AG09309 (cell line): Measurements from ENCODE around the gene SLC25A23.

Experiments used
- DNase-seq: peaks from one replicate; pipeline ENCODE4 v3.0.0-alpha.2; 2010; ENCODE audit warnings: low read depth
- H3K4me3 ChIP-seq: 2 replicates; pipeline ENCODE4 v1.5.1; 2011; ENCODE audit warnings: mild to moderate bottlenecking, low read depth, low read length, moderate library complexity; ENCODE audit not compliant: control insufficient read depth
- TF ChIP-seq, protein P1 (sequence below): IDR thresholded peaks from 2 replicates; pipeline ENCODE4 v1.5.1; 2011; ENCODE audit warnings: mild to moderate bottlenecking, low read depth, low read length, inconsistent platforms; ENCODE audit not compliant: insufficient read depth, control insufficient read depth; ENCODE audit errors: missing control alignments

Gene SLC25A23

DNA sequence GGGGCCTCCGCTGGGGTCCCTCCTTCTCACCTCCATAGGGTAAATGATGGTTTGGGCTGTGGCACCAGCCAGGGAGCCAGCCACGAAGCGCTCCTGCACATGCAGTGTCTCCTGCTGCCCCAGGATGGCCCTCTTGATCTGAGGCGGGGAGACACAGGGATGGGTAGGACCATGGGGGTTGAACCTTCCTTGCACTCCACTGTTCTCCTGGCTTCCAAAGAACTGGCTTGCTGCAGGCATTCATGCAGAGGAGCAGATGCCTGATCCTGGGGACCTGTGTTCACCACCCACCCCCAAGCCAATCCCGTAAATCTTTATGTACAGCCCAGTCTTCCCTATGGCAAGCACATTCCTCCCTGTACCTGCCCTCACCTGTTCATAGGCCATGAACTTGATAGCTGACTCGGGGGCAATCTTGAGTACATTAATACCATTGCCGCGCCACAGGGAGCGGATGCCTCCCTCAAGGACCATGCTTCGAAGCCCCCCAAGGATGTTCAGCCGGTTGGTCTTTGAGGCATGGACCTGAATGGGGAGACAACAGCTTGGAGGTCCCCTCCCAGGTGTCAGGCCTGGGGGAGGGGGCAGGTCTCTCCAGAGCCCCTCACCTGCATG is 5.5 kb downstream of the SLC25A23 start:
- DNase-seq: no peak
- no peak overlapping the region for H3K4me3 ChIP-seq
- TF ChIP-seq, protein P1, sequence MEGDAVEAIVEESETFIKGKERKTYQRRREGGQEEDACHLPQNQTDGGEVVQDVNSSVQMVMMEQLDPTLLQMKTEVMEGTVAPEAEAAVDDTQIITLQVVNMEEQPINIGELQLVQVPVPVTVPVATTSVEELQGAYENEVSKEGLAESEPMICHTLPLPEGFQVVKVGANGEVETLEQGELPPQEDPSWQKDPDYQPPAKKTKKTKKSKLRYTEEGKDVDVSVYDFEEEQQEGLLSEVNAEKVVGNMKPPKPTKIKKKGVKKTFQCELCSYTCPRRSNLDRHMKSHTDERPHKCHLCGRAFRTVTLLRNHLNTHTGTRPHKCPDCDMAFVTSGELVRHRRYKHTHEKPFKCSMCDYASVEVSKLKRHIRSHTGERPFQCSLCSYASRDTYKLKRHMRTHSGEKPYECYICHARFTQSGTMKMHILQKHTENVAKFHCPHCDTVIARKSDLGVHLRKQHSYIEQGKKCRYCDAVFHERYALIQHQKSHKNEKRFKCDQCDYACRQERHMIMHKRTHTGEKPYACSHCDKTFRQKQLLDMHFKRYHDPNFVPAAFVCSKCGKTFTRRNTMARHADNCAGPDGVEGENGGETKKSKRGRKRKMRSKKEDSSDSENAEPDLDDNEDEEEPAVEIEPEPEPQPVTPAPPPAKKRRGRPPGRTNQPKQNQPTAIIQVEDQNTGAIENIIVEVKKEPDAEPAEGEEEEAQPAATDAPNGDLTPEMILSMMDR: no peak

DNA sequence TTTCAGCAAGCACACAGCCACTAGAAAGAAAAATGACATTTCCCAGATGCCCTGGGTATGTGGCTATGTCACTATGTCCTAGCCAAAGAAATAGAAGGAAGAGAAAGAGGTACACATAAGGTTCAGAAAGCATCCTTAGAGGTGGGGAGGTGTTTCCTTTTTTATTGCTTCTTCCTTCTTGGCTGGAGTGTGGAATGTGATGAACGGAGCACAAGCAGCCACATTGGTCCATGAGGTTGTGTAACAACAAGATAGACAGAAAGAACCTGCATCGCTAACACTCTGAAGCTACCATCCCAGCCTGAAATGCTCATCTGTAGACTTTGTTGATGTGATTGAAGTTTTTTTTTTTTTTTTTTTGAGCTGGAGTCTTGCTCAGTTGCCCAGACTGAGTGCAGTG is 6.7 kb downstream of the SLC25A23 start:
- TF ChIP-seq, protein P1: no peak
- H3K4me3 ChIP-seq: no peak overlapping the region
- DNase-seq: no peak

DNA sequence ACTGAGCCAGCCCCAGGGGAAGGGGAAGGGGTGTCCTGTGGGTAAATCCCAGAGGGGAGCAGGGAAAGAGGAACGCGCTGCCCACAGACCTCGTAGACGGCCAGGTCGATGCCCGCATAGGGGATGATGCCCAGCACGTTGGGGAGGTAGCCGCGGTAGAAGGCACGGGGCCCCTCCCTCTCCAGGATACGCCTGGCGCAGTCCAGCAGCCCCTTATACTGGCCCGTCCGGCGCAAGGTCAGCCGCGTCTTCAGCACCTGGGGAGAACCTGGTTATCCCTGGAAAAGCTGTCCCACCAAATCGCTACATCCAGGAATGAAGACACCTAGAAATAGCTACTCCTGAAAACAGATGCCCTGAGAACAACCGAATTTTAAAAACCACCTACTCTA is 7.4 kb downstream of the SLC25A23 start:
- TF ChIP-seq, protein P1: no peak
- H3K4me3 ChIP-seq: no peak overlapping the region
- DNase-seq: no peak

DNA sequence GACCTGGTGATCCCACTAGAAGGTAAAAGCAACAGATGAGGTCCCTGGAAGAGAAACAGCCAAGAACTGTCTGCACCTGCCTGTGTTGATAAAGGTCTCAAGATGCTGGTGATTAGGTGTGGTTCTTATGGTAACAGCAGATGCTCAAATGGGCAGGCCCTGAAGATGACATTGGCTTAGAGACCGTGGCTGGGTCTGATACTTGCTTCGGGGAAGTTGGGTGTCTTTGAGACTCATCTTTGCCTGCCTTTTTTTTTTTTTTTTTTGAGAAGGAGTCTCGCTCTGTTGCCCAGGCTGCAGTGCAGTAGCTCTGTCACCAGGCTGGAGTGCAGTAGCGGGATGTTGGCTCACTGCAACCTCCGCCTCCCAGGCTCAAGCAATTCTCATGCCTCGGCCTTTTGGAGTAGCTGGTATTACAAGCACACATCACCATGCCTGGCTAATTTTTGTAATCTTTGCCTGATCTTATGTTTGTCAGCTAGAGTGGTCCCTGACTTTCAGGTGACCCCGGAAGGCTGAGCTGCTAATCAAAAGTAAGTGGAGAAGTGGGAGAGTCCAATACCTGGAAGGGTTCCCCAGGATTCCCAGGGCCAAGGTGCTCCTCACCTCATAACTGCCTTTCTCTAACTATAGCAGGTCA is 7.9 kb downstream of the SLC25A23 start:
- H3K4me3 ChIP-seq: no peak overlapping the region
- DNase-seq: no peak
- TF ChIP-seq, protein P1: no peak

DNA sequence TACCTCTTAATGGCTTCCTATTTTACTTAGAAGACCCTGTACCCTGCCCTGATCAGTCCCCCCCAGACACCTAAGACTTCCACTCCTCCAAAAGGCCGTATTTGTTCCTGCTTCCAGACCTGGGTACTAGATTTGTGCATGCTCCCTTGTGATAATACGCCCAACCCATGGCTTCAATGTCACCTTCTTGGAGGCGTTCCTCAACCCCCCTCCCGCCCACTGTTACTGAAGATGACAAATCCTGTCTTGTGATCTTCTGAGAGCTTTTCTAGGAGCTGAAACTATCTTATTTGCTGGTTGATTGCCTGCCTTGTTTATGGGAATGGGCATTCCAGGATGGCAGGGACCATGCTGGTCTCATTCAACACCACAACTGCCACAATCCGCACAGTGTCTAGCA is 9.4 kb downstream of the SLC25A23 start:
- TF ChIP-seq, protein P1: no peak
- H3K4me3 ChIP-seq: no peak overlapping the region

DNA sequence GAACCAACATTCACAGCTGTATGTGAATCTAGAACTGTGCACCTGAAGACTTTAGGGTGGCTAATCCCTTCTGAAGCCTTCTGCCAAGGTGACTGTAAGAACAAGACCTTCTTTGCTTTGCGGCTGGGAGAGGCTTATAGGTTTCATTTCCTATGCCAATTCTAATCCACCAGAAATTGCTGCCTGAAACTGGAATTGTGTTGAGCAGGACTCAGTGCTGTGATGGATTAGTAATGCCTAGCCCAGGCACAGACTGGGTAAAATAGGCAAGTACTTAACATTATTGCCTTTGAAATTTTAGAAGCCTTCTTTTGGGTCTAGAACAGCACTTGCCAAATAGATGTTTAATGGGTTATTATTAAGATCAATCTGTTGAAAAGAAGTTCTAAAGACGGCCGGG is 11.5 kb downstream of the SLC25A23 start:
- no peak overlapping the region for H3K4me3 ChIP-seq
- TF ChIP-seq, protein P1: no peak
- DNase-seq: no peak

More for the DNA sequence above, 9.4 kb downstream of the SLC25A23 start:
- DNase-seq: no peak
